Mesothelial cell of epicardium (in vitro differentiated cells): ENCODE results near the gene SVEP1. TPM values are rescaled to one million over a fixed set of nuclear protein-coding genes. Genes with fewer than 3 reads are reported as not detected.

Experiments used
- DNase-seq, 2 experiments: peaks; one replicate each; pipeline ENCODE4 v3.0.0; 2021; ENCODE audit warnings: low spot score in 2 of 2; ENCODE audit not compliant: unreplicated experiment in 2 of 2
- H3K27ac Mint-ChIP-seq: 2 replicates; pipeline ENCODE4 v1.8.0; 2021; ENCODE audit warnings: mixed read lengths
- H3K27me3 Mint-ChIP-seq: 2 replicates; pipeline ENCODE4 v1.8.0; 2021; ENCODE audit warnings: low read depth, mixed read lengths
- H3K36me3 Mint-ChIP-seq: 2 replicates; pipeline ENCODE4 v1.8.0; 2021; ENCODE audit warnings: mixed read lengths
- H3K4me1 Mint-ChIP-seq: 2 replicates; pipeline ENCODE4 v1.8.0; 2021; ENCODE audit warnings: mixed read lengths
- H3K4me3 Mint-ChIP-seq: 2 replicates; pipeline ENCODE4 v1.8.0; 2021; ENCODE audit warnings: mild to moderate bottlenecking, moderate library complexity, mixed read lengths
- H3K9me3 Mint-ChIP-seq: 2 replicates; pipeline ENCODE4 v1.8.0; 2021; ENCODE audit warnings: mixed read lengths
- total RNA-seq: library from RNA; stranded (reverse); gene quantifications from 3 replicates; pipeline ENCODE4 v1.2.1, GENCODE V29; 2021
- TF ChIP-seq, protein P1 (sequence below): fragments of 200-600 bp; sonication (generic); IDR thresholded peaks from one replicate; pipeline ENCODE4 v1.5.0; 2021; ENCODE audit warnings: antibody characterized with exemption; ENCODE audit not compliant: unreplicated experiment

The SVEP1 gene
- total RNA-seq, 1 donor from 2014 or later = 47.2 TPM

DNA sequence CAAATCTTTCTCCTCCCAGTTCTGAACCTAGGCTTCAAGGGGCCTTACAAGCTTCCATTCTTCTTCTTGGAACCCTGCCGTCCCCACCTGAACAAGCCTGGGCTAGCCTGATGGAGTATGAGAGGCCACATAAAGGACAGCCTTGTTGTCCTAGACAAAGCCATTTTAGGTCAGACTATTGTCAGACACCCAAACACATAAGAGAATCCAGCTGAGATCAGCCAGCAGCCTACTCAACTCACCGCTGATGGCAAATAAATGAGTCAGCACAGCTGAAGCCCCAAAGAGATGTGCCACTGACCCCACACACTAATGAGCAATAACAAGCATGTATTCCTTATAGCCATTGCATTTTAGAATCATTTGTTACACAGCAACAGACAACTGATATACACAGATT is 33.8 kb downstream of the SVEP1 start:
- no peak overlapping the region for H3K4me3 Mint-ChIP-seq
- H3K9me3 Mint-ChIP-seq = no peaks in the 10 kb centered on the region
- TF ChIP-seq, protein P1, sequence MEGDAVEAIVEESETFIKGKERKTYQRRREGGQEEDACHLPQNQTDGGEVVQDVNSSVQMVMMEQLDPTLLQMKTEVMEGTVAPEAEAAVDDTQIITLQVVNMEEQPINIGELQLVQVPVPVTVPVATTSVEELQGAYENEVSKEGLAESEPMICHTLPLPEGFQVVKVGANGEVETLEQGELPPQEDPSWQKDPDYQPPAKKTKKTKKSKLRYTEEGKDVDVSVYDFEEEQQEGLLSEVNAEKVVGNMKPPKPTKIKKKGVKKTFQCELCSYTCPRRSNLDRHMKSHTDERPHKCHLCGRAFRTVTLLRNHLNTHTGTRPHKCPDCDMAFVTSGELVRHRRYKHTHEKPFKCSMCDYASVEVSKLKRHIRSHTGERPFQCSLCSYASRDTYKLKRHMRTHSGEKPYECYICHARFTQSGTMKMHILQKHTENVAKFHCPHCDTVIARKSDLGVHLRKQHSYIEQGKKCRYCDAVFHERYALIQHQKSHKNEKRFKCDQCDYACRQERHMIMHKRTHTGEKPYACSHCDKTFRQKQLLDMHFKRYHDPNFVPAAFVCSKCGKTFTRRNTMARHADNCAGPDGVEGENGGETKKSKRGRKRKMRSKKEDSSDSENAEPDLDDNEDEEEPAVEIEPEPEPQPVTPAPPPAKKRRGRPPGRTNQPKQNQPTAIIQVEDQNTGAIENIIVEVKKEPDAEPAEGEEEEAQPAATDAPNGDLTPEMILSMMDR = no peak
- peaks cover 3% of the 10 kb centered on the region for H3K4me1 Mint-ChIP-seq
- H3K27ac Mint-ChIP-seq = no peak overlapping the region
- DNase-seq = no peak
- no peaks in the 10 kb centered on the region for H3K27me3 Mint-ChIP-seq
- H3K36me3 Mint-ChIP-seq = peaks cover 9% of the 10 kb centered on the region

DNA sequence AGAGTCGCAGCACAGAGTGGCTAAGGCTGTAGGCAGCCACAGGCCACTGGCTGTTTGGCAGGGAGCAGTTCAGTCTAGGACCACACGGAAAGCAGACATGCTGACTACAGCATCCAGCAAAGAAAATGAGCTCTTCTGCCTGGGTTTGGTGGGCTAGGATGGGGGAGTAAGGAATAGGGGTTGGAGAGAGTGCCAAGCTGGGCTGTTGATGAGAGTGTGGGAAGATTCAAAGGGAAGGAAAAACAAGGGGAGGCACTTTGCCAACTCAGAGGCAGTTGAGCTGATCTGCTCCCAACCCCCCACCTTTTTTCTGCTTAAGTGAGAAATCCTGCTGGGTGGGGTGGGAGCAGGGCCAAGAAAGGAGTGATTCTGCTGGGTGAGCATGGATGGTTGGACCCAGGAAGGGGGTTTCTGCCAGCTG is 35.9 kb downstream of the SVEP1 start:
- Mint-ChIP-seq H3K4me3 (no peak overlapping the region), H3K27ac (no peak overlapping the region), H3K36me3 (peaks cover 4% of the 10 kb centered on the region), H3K4me1 (peaks cover 14% of the 10 kb centered on the region), H3K27me3 (no peaks in the 10 kb centered on the region), H3K9me3 (no peaks in the 10 kb centered on the region)
- TF ChIP-seq, protein P1 = no peak
- no peak for DNase-seq

DNA sequence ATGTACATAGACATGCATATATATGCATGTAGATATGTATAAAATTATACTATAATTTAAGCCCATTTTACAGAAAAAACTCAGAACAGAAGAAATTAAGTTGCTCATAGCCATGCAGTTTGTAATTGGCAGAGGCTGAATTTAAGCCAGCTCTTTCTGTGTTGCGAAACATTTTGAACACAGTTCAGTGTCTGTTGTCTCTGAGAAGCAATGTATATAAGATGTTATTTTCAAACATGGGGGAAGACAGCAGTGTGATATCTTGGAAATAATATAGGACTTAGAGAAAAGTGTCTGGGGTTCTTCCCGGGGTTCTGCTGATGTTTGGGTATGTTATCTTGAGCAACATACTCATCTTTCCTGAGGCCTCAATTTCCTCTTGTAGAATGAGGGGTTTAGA is 37.6 kb downstream of the SVEP1 start:
- Mint-ChIP-seq H3K27me3 (no peaks in the 10 kb centered on the region), H3K9me3 (no peaks in the 10 kb centered on the region), H3K4me3 (no peak overlapping the region), H3K27ac (no peak overlapping the region), H3K36me3 (no peaks in the 10 kb centered on the region), H3K4me1 (peaks cover 30% of the 10 kb centered on the region)
- TF ChIP-seq, protein P1 = no peak
- DNase-seq = no peak

DNA sequence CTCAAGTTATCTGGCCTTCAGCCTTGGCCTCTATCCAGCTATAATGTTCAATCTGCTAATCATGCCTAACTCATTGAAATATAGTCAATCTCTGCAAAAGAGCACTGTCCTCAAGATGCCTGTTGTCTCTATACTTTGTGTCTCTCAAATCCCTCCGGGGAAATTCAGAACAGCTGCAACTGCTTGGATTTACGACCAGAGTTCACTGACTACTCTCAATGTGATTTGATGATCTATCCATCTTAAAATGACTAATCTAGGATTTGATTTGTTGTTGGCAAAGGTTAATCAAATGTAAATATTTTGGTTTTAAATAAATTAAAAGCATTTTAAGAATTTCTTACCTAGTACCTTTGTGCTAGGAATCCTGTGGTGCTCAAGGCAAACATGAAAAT is 40.9 kb downstream of the SVEP1 start:
- Mint-ChIP-seq H3K36me3 (peaks cover 23% of the 10 kb centered on the region), H3K4me3 (no peak overlapping the region), H3K27me3 (no peaks in the 10 kb centered on the region), H3K27ac (peak overlapping the region; percentile 88), H3K9me3 (peaks cover 20% of the 10 kb centered on the region), H3K4me1 (peaks cover 41% of the 10 kb centered on the region)
- TF ChIP-seq, protein P1 = no peak
- no peak for DNase-seq

- Mint-ChIP-seq H3K27me3 (no peaks in the 10 kb centered on the region), H3K4me1 (peaks cover 41% of the 10 kb centered on the region), H3K27ac (peak overlapping the region; percentile 88), H3K4me3 (no peak overlapping the region), H3K36me3 (peaks cover 27% of the 10 kb centered on the region), H3K9me3 (peaks cover 25% of the 10 kb centered on the region)
- DNase-seq = no peak
- TF ChIP-seq, protein P1 = no peak
Measured at GRCh38 chr9:110537841-110538646, 41.5 kb downstream of the SVEP1 start.
